ENCODE data around the gene SYF2.

DNA sequence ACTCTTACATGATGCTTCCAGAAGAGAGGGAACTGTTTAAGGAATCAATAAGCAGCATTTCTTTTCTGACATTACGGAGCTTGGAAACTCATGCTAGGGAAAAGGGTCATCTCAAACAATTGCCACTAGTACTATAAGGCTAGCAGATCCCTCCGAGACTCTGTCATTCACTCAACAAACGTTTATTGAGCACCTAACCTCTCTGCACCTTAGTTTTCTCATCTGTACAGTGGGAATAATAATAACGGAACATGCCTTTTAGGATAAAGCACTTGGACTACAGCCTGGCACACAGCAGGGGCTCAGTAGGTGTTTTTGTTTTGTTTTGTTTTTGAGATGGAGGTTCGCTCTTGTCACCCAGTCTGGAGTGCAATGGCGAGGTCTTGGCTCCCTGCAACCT is 51.3 kb downstream of the SYF2 start:
- no peak for TF ChIP-seq POLR2A (IDR thresholded peaks at IDR 0.05; ENCODE audit: low read length)
- TF ChIP-seq, protein P1, sequence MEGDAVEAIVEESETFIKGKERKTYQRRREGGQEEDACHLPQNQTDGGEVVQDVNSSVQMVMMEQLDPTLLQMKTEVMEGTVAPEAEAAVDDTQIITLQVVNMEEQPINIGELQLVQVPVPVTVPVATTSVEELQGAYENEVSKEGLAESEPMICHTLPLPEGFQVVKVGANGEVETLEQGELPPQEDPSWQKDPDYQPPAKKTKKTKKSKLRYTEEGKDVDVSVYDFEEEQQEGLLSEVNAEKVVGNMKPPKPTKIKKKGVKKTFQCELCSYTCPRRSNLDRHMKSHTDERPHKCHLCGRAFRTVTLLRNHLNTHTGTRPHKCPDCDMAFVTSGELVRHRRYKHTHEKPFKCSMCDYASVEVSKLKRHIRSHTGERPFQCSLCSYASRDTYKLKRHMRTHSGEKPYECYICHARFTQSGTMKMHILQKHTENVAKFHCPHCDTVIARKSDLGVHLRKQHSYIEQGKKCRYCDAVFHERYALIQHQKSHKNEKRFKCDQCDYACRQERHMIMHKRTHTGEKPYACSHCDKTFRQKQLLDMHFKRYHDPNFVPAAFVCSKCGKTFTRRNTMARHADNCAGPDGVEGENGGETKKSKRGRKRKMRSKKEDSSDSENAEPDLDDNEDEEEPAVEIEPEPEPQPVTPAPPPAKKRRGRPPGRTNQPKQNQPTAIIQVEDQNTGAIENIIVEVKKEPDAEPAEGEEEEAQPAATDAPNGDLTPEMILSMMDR (IDR thresholded peaks at IDR 0.05): no peak
- TF ChIP-seq MAFK (IDR thresholded peaks at IDR 0.05; ENCODE audit: partially characterized antibody): no peak
- no peak for TF ChIP-seq HDAC2 (IDR thresholded peaks at IDR 0.05)
- TF ChIP-seq, protein P2, sequence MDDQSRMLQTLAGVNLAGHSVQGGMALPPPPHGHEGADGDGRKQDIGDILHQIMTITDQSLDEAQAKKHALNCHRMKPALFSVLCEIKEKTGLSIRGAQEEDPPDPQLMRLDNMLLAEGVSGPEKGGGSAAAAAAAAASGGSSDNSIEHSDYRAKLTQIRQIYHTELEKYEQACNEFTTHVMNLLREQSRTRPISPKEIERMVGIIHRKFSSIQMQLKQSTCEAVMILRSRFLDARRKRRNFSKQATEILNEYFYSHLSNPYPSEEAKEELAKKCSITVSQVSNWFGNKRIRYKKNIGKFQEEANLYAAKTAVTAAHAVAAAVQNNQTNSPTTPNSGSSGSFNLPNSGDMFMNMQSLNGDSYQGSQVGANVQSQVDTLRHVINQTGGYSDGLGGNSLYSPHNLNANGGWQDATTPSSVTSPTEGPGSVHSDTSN (IDR thresholded peaks at IDR 0.05): no peak
- TF ChIP-seq RAD21 (conservative IDR thresholded peaks at IDR 0.05 in 1 of 2, IDR thresholded peaks at IDR 0.05 in 1 of 2): no peak
- no peak for TF ChIP-seq CEBPB (IDR thresholded peaks at IDR 0.05)
- TF ChIP-seq EP300 (IDR thresholded peaks at IDR 0.05): no peak
- no peak for TF ChIP-seq JUN (IDR thresholded peaks at IDR 0.05)
- TF ChIP-seq, protein P3, sequence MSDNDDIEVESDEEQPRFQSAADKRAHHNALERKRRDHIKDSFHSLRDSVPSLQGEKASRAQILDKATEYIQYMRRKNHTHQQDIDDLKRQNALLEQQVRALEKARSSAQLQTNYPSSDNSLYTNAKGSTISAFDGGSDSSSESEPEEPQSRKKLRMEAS (IDR thresholded peaks at IDR 0.05): no peak
- no peak for TF ChIP-seq BHLHE40 (IDR thresholded peaks at IDR 0.05; ENCODE audit: low read depth, low read length)
- no peak for TF ChIP-seq ZC3H11A (IDR thresholded peaks at IDR 0.05)

All from A549 (cell line).